LoVo (cell line): ENCODE results near the gene PPP1R2.
"Not testable (repeated sequence)": the region's sequence is repeated elsewhere in the genome, so short reads cannot be mapped to it uniquely, and the experiment has no call there.

ENCODE experiments used
- DNase-seq: peaks from one replicate; pipeline ENCODE4 v3.0.0-alpha.2; 2016; ENCODE audit warnings: low spot score

PPP1R2 gene

GRCh38 chr3:195535293-195535692, 7.8 kb downstream of the PPP1R2 start:
- DNase-seq = no peak

GRCh38 chr3:195532834-195533233, 10.3 kb downstream of the PPP1R2 start:
- DNase-seq = no peak

GRCh38 chr3:195532345-195532744, 10.8 kb downstream of the PPP1R2 start:
- no peak for DNase-seq

- no peak for DNase-seq
Observed at GRCh38 chr3:195531683-195532082, 11.4 kb downstream of the PPP1R2 start.

- no peak for DNase-seq
Observed at GRCh38 chr3:195526492-195526891, 16.6 kb downstream of the PPP1R2 start.

- peak; percentile 33 for DNase-seq
Observed at GRCh38 chr3:195524171-195524896, 18.8 kb downstream of the PPP1R2 start.

- peak; percentile 46 for DNase-seq
Observed at GRCh38 chr3:195522254-195523023, 20.7 kb downstream of the PPP1R2 start.

- DNase-seq = no peak
Observed at GRCh38 chr3:195517030-195517429, 26.1 kb downstream of the PPP1R2 start.

- DNase-seq = not testable (repeated sequence)
Observed at GRCh38 chr3:195514610-195515235, 28.4 kb downstream of the PPP1R2 start.

GRCh38 chr3:195512798-195513345, 30.3 kb downstream of the PPP1R2 start:
- no peak for DNase-seq

GRCh38 chr3:195511136-195511535, 32.0 kb downstream of the PPP1R2 start:
- DNase-seq = no peak

- no peak for DNase-seq
Observed at GRCh38 chr3:195508185-195508584, 34.9 kb downstream of the PPP1R2 start.

- no peak for DNase-seq
Observed at GRCh38 chr3:195475614-195476013, 67.5 kb downstream of the PPP1R2 start.

GRCh38 chr3:195475116-195475515, 68.0 kb downstream of the PPP1R2 start:
- DNase-seq = not testable (repeated sequence)

GRCh38 chr3:195468841-195469240, 74.3 kb downstream of the PPP1R2 start:
- DNase-seq = no peak

- DNase-seq = no peak
Observed at GRCh38 chr3:195468391-195468776, 74.7 kb downstream of the PPP1R2 start.

GRCh38 chr3:195467641-195468390, 75.3 kb downstream of the PPP1R2 start:
- DNase-seq = no peak

- no peak for DNase-seq
Observed at GRCh38 chr3:195466251-195466650, 76.9 kb downstream of the PPP1R2 start.
